Neural crest cell (in vitro differentiated cells): ENCODE results near the gene TOMM70. TPM values are rescaled to one million over a fixed set of nuclear protein-coding genes. Genes with fewer than 3 reads are reported as not detected.

Experiments used
- DNase-seq: peaks from one replicate; pipeline ENCODE4 v3.0.0; 2021; ENCODE audit warnings: low read depth, mixed read lengths, low spot score
- H3K27ac Mint-ChIP-seq: one replicate; pipeline ENCODE4 v1.8.0; 2021; ENCODE audit warnings: mild to moderate bottlenecking, mixed read lengths; ENCODE audit not compliant: unreplicated experiment
- H3K27me3 Mint-ChIP-seq: 2 replicates; pipeline ENCODE4 v1.8.0; 2021; ENCODE audit warnings: low read depth, mild to moderate bottlenecking, mixed read lengths
- H3K36me3 Mint-ChIP-seq: 2 replicates; pipeline ENCODE4 v1.8.0; 2021; ENCODE audit warnings: low read depth, mild to moderate bottlenecking, mixed read lengths
- H3K4me1 Mint-ChIP-seq: 2 replicates; pipeline ENCODE4 v1.8.0; 2021; ENCODE audit warnings: mixed read lengths
- H3K4me3 Mint-ChIP-seq: one replicate; pipeline ENCODE4 v1.8.0; 2021; ENCODE audit warnings: mild to moderate bottlenecking, mixed read lengths
- H3K9me3 Mint-ChIP-seq: 2 replicates; pipeline ENCODE4 v1.8.0; 2021; ENCODE audit warnings: mixed read lengths
- CTCF ChIP-seq: fragments of 200-600 bp; sonication (generic); conservative IDR thresholded peaks from 2 replicates; pipeline ENCODE4 v1.5.0; 2021; ENCODE audit warnings: antibody characterized with exemption, mild to moderate bottlenecking
- total RNA-seq: library from RNA; stranded (reverse); gene quantifications from 2 replicates; pipeline ENCODE4 v1.2.1, GENCODE V29; 2021

Gene TOMM70
- total RNA-seq, 1 donor from 2014 or later, result 46.1 TPM

GRCh38 chr3:100402891-100403290 is 2.0 kb upstream of the TOMM70 start:
- peaks cover 56% of the 10 kb centered on the region for H3K4me1 Mint-ChIP-seq
- no peak for DNase-seq
- no peaks in the 10 kb centered on the region for H3K27me3 Mint-ChIP-seq
- H3K27ac Mint-ChIP-seq, result no peak overlapping the region
- H3K9me3 Mint-ChIP-seq, result peaks cover 4% of the 10 kb centered on the region
- H3K4me3 Mint-ChIP-seq, result peak overlapping the region; percentile 96
- TF ChIP-seq CTCF, result no peak
- H3K36me3 Mint-ChIP-seq, result peaks cover 14% of the 10 kb centered on the region

- peaks cover 56% of the 10 kb centered on the region for H3K4me1 Mint-ChIP-seq
- H3K9me3 Mint-ChIP-seq, result peaks cover 4% of the 10 kb centered on the region
- peak overlapping the region; percentile 98 for H3K27ac Mint-ChIP-seq
- peak overlapping the region; percentile 96 for H3K4me3 Mint-ChIP-seq
- H3K27me3 Mint-ChIP-seq, result no peaks in the 10 kb centered on the region
- TF ChIP-seq CTCF, result no peak
- H3K36me3 Mint-ChIP-seq, result peaks cover 8% of the 10 kb centered on the region
- no peak for DNase-seq
Measured at GRCh38 chr3:100402256-100402655, 1.4 kb upstream of the TOMM70 start.

- peaks cover 56% of the 10 kb centered on the region for H3K4me1 Mint-ChIP-seq
- no peaks in the 10 kb centered on the region for H3K27me3 Mint-ChIP-seq
- peaks cover 6% of the 10 kb centered on the region for H3K36me3 Mint-ChIP-seq
- no peak for DNase-seq
- H3K4me3 Mint-ChIP-seq, result peak overlapping the region; percentile 96
- peaks cover 4% of the 10 kb centered on the region for H3K9me3 Mint-ChIP-seq
- peak overlapping the region; percentile 98 for H3K27ac Mint-ChIP-seq
- no peak for TF ChIP-seq CTCF
Measured at GRCh38 chr3:100401674-100402041, 769 bp upstream of the TOMM70 start.

- TF ChIP-seq CTCF, result no peak
- H3K4me3 Mint-ChIP-seq, result peak overlapping the region; percentile 96
- no peaks in the 10 kb centered on the region for H3K27me3 Mint-ChIP-seq
- H3K4me1 Mint-ChIP-seq, result peaks cover 52% of the 10 kb centered on the region
- H3K9me3 Mint-ChIP-seq, result no peaks in the 10 kb centered on the region
- H3K27ac Mint-ChIP-seq, result no peak overlapping the region
- DNase-seq, result peak; percentile 6
- peaks cover 2% of the 10 kb centered on the region for H3K36me3 Mint-ChIP-seq
Measured at GRCh38 chr3:100400419-100400779, 490 bp downstream of the TOMM70 start.

GRCh38 chr3:100399341-100400071 is 1.4 kb downstream of the TOMM70 start:
- Mint-ChIP-seq H3K36me3 (no peaks in the 10 kb centered on the region), H3K4me3 (peak overlapping the region; percentile 96), H3K9me3 (no peaks in the 10 kb centered on the region), H3K27ac (no peak overlapping the region), H3K27me3 (no peaks in the 10 kb centered on the region), H3K4me1 (peaks cover 46% of the 10 kb centered on the region)
- no peak for DNase-seq
- no peak for TF ChIP-seq CTCF
